Activated CD8-positive, alpha-beta memory T cell treated with anti-CD3 and anti-CD28 coated beads for 1 hour (primary cell): Measurements from ENCODE around the gene SP6.

Source experiments
- DNase-seq, 2 donors: peaks; one replicate each; pipeline ENCODE4 v3.0.0-alpha.2; 2020; ENCODE audit warnings: low read depth in 1 of 2; ENCODE audit errors: extremely low read depth in 1 of 2

The SP6 gene

GRCh38 chr17:47879776-47880454 lies 29.0 kb upstream of the SP6 start:
- DNase-seq: no peak

GRCh38 chr17:47879028-47879585 lies 28.1 kb upstream of the SP6 start:
- no peak for DNase-seq

- no peak for DNase-seq
These were observed 27.5 kb upstream of the SP6 start for GRCh38 chr17:47878203-47879027.

GRCh38 chr17:47877368-47878034 lies 26.5 kb upstream of the SP6 start:
- DNase-seq: no peak

GRCh38 chr17:47875011-47875985 lies 24.3 kb upstream of the SP6 start:
- DNase-seq: no peak

GRCh38 chr17:47873200-47874090 lies 22.5 kb upstream of the SP6 start:
- DNase-seq: no peak

GRCh38 chr17:47872651-47873161 lies 21.7 kb upstream of the SP6 start:
- no peak for DNase-seq

- DNase-seq: no peak
These were observed 21.2 kb upstream of the SP6 start for GRCh38 chr17:47872019-47872650.

GRCh38 chr17:47871048-47871447 lies 20.1 kb upstream of the SP6 start:
- DNase-seq: no peak

GRCh38 chr17:47870056-47870455 lies 19.1 kb upstream of the SP6 start:
- no peak for DNase-seq

GRCh38 chr17:47869114-47869513 lies 18.2 kb upstream of the SP6 start:
- no peak for DNase-seq

GRCh38 chr17:47867813-47868533 lies 17.0 kb upstream of the SP6 start:
- DNase-seq: no peak

- no peak for DNase-seq
These were observed 16.0 kb upstream of the SP6 start for GRCh38 chr17:47866941-47867340.

- no peak for DNase-seq
These were observed 13.8 kb upstream of the SP6 start for GRCh38 chr17:47864791-47865216.

GRCh38 chr17:47862621-47863440 lies 11.9 kb upstream of the SP6 start:
- no peak for DNase-seq

GRCh38 chr17:47860386-47860785 lies 9.4 kb upstream of the SP6 start:
- DNase-seq: no peak
